CD1c-positive myeloid dendritic cell (primary cell): ENCODE measurements around the gene CDK16.
"Not testable (repeated sequence)": the region's sequence is repeated elsewhere in the genome, so short reads cannot be mapped to it uniquely, and the experiment has no call there.

Experiments
- DNase-seq: peaks from one replicate; pipeline ENCODE4 v3.0.0-alpha.2; 2016; ENCODE audit errors: extremely low spot score

Gene CDK16

DNA sequence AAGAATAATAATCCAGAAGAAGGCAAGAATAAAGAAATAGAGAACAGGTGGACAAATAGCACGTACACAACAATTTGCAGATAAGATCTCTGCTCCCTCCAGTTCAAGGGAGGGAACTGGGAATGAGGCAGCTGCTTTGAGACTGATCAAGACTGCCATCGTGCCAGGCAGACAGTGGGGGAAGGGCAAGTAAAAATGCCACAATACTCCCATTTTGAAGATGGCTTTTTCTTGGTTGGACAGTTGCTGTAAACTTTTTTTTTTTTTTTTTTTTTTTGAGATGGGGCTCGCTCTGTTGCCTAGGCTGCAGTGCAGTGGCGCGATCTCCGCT is 31.5 kb downstream of the CDK16 start:
- no peak for DNase-seq

DNA sequence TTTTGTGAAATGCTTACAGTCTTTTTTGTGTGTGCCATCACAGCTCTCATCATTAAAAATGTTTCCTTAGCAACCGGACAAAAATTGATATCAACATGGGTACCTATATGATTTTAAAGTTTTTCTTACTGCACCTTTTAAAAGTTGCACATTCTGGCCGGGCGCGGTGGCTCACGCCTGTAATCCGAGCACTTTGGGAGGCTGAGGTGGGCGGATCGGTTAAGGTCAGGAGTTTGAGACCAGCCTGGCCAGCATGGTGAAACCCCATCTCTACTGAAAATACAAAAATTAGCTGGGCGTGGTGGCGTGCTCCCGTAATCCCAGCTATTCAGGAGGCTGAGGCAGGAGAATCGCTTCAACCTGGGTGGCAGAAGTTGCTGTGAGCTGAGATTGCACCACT is 39.1 kb downstream of the CDK16 start:
- DNase-seq, result not testable (repeated sequence)

DNA sequence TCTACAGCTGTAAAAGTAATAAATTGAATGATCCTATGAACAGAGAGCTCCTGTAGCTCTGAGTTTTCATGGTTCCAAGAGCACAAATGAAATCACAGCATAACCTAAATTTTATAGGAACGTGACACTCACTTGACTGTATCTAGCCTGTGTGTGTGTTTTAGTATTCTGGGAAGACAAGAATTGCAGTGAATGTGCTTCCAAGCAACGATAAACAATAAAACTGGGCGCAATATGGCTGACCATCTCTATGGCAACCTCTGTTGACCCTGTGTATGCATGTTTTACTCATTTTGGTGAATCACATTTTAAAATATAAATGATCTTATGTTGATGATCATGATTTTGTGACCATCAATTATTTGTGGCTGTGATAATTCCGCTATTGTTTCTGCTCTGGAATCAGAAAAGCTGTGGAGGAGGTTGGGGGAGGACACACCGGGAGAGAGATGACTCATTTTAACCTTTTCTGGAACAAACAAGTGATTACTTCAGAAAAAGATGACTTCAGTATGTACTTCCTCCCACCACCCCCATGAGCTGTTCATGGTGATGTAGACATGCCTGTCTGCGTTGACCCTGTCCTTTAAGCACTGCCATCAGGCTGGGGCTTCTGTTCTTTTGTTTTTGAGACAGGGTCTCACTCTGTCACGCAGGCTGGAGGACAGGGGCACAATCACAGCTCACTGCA is 46.1 kb downstream of the CDK16 start:
- DNase-seq, result peak; percentile 61

GRCh38 chrX:47266643-47267042 is 48.2 kb downstream of the CDK16 start:
- no peak for DNase-seq

GRCh38 chrX:47272013-47272408 is 53.5 kb downstream of the CDK16 start:
- no peak for DNase-seq

- no peak for DNase-seq
These were observed 54.7 kb downstream of the CDK16 start for GRCh38 chrX:47273011-47273730.

DNA sequence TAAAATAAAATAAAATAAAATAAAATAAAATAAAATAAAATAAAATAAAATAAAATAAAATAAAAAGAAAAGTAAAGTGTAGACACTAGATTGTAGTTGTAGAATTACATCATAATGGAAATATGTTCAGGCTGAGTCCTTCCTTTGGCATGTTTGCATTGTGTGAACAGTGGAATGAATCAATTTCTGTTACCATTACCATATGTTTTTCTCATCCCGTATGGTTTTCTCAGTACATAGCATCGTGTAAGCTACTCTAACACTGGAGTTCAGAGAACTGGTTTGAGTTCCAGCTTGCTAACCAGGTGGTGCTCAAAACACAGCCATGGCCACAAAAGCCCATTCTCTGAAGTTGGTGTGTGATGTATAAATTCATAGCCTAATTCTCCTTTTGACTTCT is 60.2 kb downstream of the CDK16 start:
- DNase-seq, result no peak
